Stimulated activated CD4-positive, alpha-beta T cell treated with anti-CD3 and anti-CD28 coated beads, Interleukin-4, amount 100 ng/mL, for 48 hours (primary cell): Measurements from ENCODE around the gene CEBPA.
A peak's percentile ranks its signal among the peaks of the same experiment; 100 is the strongest.

Source experiments
- DNase-seq, 2 donors: peaks; one replicate each; pipeline ENCODE4 v3.0.0-alpha.2; 2020; ENCODE audit warnings: low read depth in 2 of 2

The CEBPA gene

GRCh38 chr19:33302175-33302973 is at the start of gene CEBPA:
Gene CEBPA (minus strand): TSS chr19:33302534. CDS start chr19:33302414, 120 bp downstream.
- DNase-seq, result peak; percentile 40 to 47

GRCh38 chr19:33350538-33351309 is 48.4 kb upstream of the CEBPA start:
- DNase-seq, result no peak

- no peak for DNase-seq
Observed at GRCh38 chr19:33349319-33350289, 47.3 kb upstream of the CEBPA start.

GRCh38 chr19:33348301-33349010 is 46.1 kb upstream of the CEBPA start:
- no peak for DNase-seq

GRCh38 chr19:33347300-33347699 is 45.0 kb upstream of the CEBPA start:
- DNase-seq, result no peak

GRCh38 chr19:33346665-33347064 is 44.3 kb upstream of the CEBPA start:
- no peak for DNase-seq

GRCh38 chr19:33345163-33345562 is 42.8 kb upstream of the CEBPA start:
- DNase-seq, result no peak

GRCh38 chr19:33344573-33344925 is 42.2 kb upstream of the CEBPA start:
- no peak for DNase-seq

GRCh38 chr19:33343859-33344572 is 41.7 kb upstream of the CEBPA start:
- no peak for DNase-seq

GRCh38 chr19:33343301-33343700 is 41.0 kb upstream of the CEBPA start:
- DNase-seq, result no peak

- DNase-seq, result no peak
Observed at GRCh38 chr19:33340991-33341390, 38.7 kb upstream of the CEBPA start.

GRCh38 chr19:33339016-33339984 is 37.0 kb upstream of the CEBPA start:
- no peak for DNase-seq

GRCh38 chr19:33335446-33335845 is 33.1 kb upstream of the CEBPA start:
- no peak for DNase-seq

- no peak for DNase-seq
Observed at GRCh38 chr19:33334271-33334670, 31.9 kb upstream of the CEBPA start.

GRCh38 chr19:33333642-33334041 is 31.3 kb upstream of the CEBPA start:
- no peak for DNase-seq

- DNase-seq, result no peak
Observed at GRCh38 chr19:33333151-33333550, 30.8 kb upstream of the CEBPA start.

- no peak for DNase-seq
Observed at GRCh38 chr19:33332248-33332647, 29.9 kb upstream of the CEBPA start.

- DNase-seq, result no peak
Observed at GRCh38 chr19:33329736-33330135, 27.4 kb upstream of the CEBPA start.

- DNase-seq, result no peak
Observed at GRCh38 chr19:33329060-33329459, 26.7 kb upstream of the CEBPA start.
